Measurements from ENCODE around the gene MSANTD4.
"Not testable (repeated sequence)": the region's sequence is repeated elsewhere in the genome, so short reads cannot be mapped to it uniquely, and the experiment has no call there.

MSANTD4 gene

DNA sequence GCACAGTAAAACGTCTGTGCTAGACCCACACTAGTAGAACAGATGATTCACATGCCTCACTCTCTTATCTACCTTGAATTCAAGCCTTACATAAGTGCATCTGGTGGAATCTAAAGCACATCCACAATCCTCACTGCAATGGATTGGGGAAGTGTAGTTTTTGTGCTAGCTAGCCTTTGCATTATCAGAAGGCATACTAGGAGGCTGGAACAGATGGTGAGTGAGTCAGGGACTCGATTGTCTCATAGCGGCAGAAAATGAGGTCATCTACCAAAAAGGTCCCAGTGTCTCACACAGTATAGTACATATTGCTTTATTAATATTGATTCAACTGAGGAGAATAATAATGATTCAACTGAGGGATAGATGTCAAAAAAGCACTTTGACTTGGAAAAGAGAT, 9.3 kb downstream of the MSANTD4 start:
- no peak for DNase-seq

GRCh38 chr11:106011481-106011880, 10.6 kb downstream of the MSANTD4 start:
- no peak for DNase-seq

DNA sequence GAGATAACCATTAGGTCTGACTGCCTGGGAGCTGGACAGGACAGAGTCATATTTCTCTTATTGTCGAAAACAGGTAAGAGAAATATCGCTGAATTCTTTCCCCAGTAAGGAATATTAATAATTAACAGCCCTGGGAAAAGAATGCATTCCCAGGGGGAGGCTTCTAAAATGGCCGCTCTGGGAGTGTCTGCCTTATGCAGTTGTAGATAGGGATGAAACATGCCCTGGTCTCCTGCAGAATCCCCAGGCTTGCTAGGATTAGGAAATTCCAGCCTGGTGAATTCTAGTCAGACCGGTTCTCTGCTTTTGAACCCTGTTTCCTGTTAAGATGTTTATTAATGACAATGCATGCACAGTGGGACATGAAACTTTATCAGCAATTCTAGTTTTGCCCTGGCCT, 18.9 kb downstream of the MSANTD4 start:
- DNase-seq: not testable (repeated sequence)

- no peak for DNase-seq
Measured at GRCh38 chr11:106001304-106002012, 20.6 kb downstream of the MSANTD4 start.

GRCh38 chr11:105991888-105992287, 30.2 kb downstream of the MSANTD4 start:
- no peak for DNase-seq

GRCh38 chr11:105989124-105989523, 32.9 kb downstream of the MSANTD4 start:
- no peak for DNase-seq

DNA sequence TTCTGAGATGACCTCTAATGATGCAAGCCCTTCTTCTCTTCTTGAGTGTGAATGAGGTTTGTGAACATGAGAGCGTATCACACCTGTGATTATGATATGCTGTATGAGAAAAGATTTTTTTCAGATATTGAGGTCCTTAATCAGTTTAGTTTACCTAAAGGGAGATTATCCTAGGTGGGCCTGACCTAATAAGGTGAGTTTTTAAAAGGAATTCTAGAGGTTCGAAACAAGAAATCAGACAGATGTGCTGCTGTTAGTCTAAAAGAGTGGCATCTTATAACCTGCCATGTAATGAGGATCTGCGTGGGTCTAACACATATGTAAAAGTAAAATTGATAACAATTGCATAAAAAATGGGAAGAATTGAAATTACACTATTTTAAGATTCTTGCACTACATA, 33.8 kb downstream of the MSANTD4 start:
- DNase-seq: no peak

DNA sequence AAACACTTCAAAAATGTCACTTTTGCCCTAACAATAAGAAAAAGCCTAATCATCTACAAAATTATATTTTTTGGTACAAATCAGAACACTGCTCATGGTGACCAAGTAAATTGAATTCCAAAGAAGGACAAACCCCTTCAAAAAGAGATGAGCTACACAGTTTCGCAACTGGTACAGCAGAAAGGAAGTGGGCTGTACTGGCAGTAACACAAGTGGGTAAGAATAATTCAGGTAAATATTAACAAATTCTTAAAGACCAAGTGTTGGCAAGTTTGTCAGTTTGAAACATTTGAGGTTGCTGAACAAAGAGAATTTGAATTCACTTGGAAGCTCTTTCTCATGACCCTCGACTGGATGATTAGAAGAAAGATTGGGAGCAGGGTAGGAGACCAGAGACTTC, 35.5 kb downstream of the MSANTD4 start:
- DNase-seq: no peak

DNA sequence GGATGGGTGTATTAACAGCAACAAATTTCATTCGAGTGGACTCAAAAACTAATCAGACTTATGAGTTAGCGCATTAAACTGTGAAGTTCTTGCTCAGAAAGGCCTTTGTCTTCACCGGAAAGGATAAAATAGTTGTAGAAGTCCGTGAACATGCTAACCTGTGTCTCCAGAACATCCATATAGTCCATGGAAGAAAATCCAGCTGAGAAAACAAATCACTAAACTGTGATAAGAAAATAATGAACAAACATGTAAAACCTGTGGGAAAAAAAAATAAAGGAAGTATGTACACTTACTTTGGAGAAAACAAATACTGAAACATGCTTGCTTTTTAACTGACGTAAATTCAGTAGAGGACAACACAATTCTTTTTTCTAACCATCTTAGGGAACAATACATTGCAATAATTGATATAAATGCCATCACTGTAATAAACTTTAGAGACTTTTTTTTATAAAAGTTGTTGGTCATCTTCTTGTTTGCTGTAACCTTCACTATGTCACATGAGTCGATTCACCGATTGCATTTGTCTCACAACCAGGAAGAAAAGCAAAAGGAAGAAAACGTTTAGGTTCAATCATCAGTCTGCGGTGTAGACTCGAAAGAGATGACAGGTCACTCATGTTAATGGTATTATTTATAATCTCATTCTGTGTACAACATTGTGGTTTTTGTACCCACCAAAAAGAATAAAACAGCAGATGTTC, 41.9 kb downstream of the MSANTD4 start:
- DNase-seq: no peak

DNA sequence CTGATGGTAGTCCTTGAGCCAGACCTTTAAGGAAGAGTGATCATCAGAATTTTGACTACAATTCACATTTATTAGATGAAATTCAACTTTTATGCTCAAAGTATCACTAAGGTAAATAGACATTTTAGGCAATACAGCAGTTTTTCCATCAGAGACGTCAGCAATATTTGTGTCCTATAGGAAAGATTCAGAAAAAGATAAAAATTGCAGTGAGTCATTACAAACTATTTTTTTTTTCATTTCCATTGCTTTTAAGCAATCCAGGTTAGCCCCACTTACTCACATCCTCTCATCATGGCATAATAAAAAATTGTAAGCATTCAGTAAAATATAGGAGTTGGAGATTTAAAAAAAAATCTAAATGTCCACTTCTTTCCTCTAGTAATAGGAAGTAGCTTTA, 46.9 kb downstream of the MSANTD4 start:
- DNase-seq: no peak

DNA sequence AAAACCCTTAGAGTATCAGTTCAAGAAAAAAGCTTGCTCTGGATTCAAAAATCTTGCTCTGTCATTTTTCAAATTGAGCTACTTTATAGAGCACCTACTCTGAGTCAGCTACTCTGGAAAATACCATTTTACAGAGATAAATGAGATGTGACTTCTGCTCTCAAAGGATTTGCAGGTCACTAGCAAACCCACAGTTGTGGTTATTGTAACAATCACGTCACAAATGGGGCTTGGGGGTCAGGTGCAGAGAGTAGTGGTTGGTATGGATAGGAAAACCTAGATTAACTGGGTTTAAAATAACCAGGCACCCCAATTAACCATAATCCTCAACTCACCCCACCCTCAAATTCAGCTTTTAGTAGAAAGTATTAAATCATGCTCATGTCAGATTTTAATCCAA, 52.3 kb downstream of the MSANTD4 start:
- no peak for DNase-seq

DNA sequence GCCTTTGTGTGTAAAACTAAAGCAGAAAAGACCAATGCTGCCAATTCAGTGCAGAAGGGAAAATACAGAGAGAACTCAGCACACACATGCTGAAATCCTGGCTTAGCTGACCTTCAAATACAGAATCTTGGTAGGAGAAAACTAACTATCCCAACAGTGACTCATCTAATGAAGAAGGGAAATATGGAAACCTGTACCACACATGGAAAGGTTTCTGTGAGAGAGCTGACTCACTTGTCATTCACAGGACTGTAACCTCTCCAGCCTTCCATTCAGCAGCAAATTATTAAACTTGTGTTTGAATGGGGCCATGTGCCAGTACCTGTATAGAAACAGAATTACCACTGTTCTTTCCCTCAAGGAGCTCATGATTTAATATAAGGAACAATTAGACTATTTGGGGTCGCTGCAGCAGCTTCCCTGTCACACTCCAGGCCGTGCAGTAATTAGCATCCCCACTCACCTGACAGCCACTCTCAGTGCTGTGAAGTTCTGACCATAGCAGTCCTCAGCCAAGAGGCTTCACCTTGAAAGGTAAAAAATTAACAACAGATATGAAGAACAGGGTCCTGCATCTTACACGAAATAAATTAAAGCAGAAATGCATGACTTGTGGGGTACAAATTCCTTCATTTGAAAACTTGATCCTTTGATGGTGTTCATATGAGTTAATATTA, 53.9 kb downstream of the MSANTD4 start:
- no peak for DNase-seq

DNA sequence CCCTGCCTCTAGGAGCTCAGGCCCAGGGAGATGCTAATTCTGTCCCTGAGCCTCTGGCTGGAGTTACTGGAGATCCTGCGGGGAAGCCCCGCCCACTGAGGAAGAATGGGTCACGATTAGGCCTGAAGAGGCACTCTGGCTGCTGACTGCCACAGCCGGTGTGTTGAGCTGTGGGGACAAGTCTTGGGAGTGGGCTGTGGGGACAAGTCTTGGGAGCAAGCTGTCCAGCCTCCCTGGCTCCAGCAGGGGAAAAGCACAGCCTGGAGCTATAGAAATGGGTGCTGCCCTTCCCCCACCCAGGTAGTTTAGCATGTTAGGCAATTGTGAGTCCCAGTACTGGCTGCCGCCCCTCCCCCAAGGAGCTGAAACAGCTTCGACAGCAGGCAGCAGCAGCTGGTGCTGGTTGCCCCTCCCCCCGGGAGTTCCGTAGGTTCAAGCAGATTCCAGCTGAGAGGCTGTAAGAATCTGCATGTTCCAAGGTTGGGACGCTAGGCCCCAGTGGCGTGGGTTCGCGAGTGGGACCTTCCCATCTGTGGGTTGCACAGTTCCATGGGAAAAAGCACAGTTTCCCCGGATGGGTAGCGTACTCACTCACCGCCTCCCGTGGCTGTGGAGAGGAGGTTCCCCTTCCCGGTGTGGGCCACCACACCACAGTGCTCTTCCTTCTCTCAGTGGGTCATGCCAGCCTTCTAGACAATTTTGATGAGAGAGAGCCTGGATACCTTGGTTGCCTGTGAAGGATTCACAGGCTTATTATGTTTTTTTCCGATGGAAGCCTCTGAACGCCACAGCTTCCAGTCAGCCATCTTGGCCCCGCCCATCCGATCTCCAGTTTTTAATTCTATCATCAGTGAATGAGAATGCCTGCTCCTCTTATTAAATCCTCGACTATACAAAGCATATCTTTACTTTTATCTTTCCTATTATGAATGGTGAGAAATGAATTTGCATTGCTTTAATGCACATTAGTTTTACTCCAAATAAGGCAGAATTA, 61.5 kb downstream of the MSANTD4 start:
- no peak for DNase-seq

Measured in activated T-cell treated with anti-CD3 and anti-CD28 coated beads for 4 hours (primary cell).